Measurements from ENCODE around the gene WEE1.

- no peak for TF ChIP-seq CTCF (tag by site-specific recombination; IDR thresholded peaks at IDR 0.05)
- no peak for TF ChIP-seq ZNF510 (tag by site-specific recombination; IDR thresholded peaks at IDR 0.05; ENCODE audit: insufficient replicate concordance)
- TF ChIP-seq ZNF514 (tag by site-specific recombination; IDR thresholded peaks at IDR 0.05): no peak
- no peak for TF ChIP-seq ZBTB17 (tag by site-specific recombination; IDR thresholded peaks at IDR 0.05)
- TF ChIP-seq ZBTB7A (tag by site-specific recombination; IDR thresholded peaks at IDR 0.05; ENCODE audit: low read depth): no peak
- TF ChIP-seq ZNF184 (tag by site-specific recombination; IDR thresholded peaks at IDR 0.05): no peak
- no peak for TF ChIP-seq ZNF354C (tag by site-specific recombination; IDR thresholded peaks at IDR 0.05; ENCODE audit: borderline replicate concordance, low read depth)
- no peak for TF ChIP-seq ZNF704 (tag by site-specific recombination; IDR thresholded peaks at IDR 0.05)
- TF ChIP-seq REST (tag by site-specific recombination; IDR thresholded peaks at IDR 0.05): no peak
- TF ChIP-seq ZNF169 (tag by site-specific recombination; IDR thresholded peaks at IDR 0.05): no peak
Observed at GRCh38 chr11:9538548-9538947, 34.9 kb upstream of the WEE1 start.

All from HEK293 (cell line).